PC-9 (cell line): ENCODE measurements around the gene RAB40C. TPM values are rescaled to one million over a fixed set of nuclear protein-coding genes. Genes with fewer than 3 reads are reported as not detected.

Experiments
- BruUV-seq: library from RNA; stranded (reverse); fragments of 400-500 nt; replicated peaks from 2 replicates; lab custom pipeline; 2021; lab: Mats Ljungman, UMichigan
- CTCF ChIA-PET: fragments of 300-600 bp; sonication (Branson Sonifier 250); formaldehyde crosslinking; loops from one replicate; lab custom pipeline; 2022; ENCODE audit warnings: antibody characterized with exemption; lab: Charles Lee
- POLR2A ChIA-PET: fragments of 300-600 bp; sonication (Branson Sonifier 250); formaldehyde crosslinking; loops from one replicate; lab custom pipeline; 2022; ENCODE audit warnings: antibody characterized with exemption; ENCODE audit not compliant: unreplicated experiment; lab: Charles Lee
- DNase-seq, 2 experiments: peaks; one replicate each; pipeline versions ENCODE4 v3.0.0 to v3.0.0-alpha.2; 2015 to 2022; ENCODE audit warnings: mixed read lengths in 1 of 2
- H2AFZ ChIP-seq: fragments of 200-600 bp; sonication (generic); 2 replicates; pipeline ENCODE4 v1.8.1; 2017; ENCODE audit warnings: antibody characterized with exemption
- H3F3A ChIP-seq: fragments of 200-600 bp; sonication (generic); 2 replicates; pipeline ENCODE4 v1.8.1; 2017; ENCODE audit warnings: antibody characterized with exemption, mild to moderate bottlenecking, low read depth; ENCODE audit not compliant: insufficient read depth
- H3K27ac ChIP-seq: fragments of 200-600 bp; sonication (generic); 2 replicates; pipeline ENCODE4 v1.6.1; 2016; ENCODE audit warnings: mixed run types
- H3K27me3 ChIP-seq: fragments of 200-600 bp; sonication (generic); 2 replicates; pipeline ENCODE4 v1.6.1; 2016; ENCODE audit warnings: low read depth, mixed run types; ENCODE audit not compliant: insufficient read depth
- H3K36me3 ChIP-seq: fragments of 200-600 bp; sonication (generic); 2 replicates; pipeline ENCODE4 v1.6.1; 2016; ENCODE audit warnings: low read depth, mixed run types
- H3K4me1 ChIP-seq: fragments of 200-600 bp; sonication (generic); replicated peaks from 2 replicates; pipeline ENCODE4 v1.6.1; 2016; ENCODE audit warnings: mixed run types; ENCODE audit not compliant: insufficient read depth
- H3K4me2 ChIP-seq: fragments of 200-600 bp; sonication (generic); 2 replicates; pipeline ENCODE4 v1.6.1; 2017; ENCODE audit warnings: mixed run types
- H3K4me3 ChIP-seq: fragments of 200-600 bp; sonication (generic); 2 replicates; pipeline ENCODE4 v1.6.1; 2016; ENCODE audit warnings: mixed run types
- H3K79me2 ChIP-seq: fragments of 200-600 bp; sonication (generic); 2 replicates; pipeline ENCODE4 v1.6.1; 2017; ENCODE audit warnings: low read depth, mixed run types
- H3K9me2 ChIP-seq: fragments of 200-600 bp; sonication (generic); 2 replicates; pipeline ENCODE4 v1.8.1; 2017; ENCODE audit warnings: mild to moderate bottlenecking; ENCODE audit not compliant: insufficient read depth
- H3K9me3 ChIP-seq: fragments of 200-600 bp; sonication (generic); 2 replicates; pipeline ENCODE4 v1.8.1; 2016; ENCODE audit warnings: low read depth; ENCODE audit not compliant: insufficient read depth
- H4K20me1 ChIP-seq: fragments of 200-600 bp; sonication (generic); 2 replicates; pipeline ENCODE4 v1.8.1; 2017; ENCODE audit not compliant: insufficient read depth
- EZH2 ChIP-seq: fragments of 200-600 bp; sonication (generic); IDR thresholded peaks from 2 replicates; pipeline ENCODE4 v1.8.0; 2017; ENCODE audit warnings: antibody characterized with exemption, low read depth
- intact Hi-C: fragments of 100-400 bp; cut with micrococcal nuclease; formaldehyde crosslinking; loops from one replicate; pipeline ENCODE4 v1.10.0; 2022; ENCODE audit not compliant: unreplicated experiment
- total RNA-seq: library from RNA; stranded (reverse); gene quantifications from 2 replicates; pipeline ENCODE4 v1.2.3, GENCODE V29; 2021
- TF ChIP-seq, protein P1 (sequence below): fragments of 200-600 bp; sonication (generic); conservative IDR thresholded peaks from 2 replicates; pipeline ENCODE4 v1.6.1; 2017; ENCODE audit warnings: mixed run types, antibody characterized with exemption, mild to moderate bottlenecking, moderate library complexity

RAB40C gene
- total RNA-seq, 1 experiment from 2014 or later = 47.1 TPM

DNA sequence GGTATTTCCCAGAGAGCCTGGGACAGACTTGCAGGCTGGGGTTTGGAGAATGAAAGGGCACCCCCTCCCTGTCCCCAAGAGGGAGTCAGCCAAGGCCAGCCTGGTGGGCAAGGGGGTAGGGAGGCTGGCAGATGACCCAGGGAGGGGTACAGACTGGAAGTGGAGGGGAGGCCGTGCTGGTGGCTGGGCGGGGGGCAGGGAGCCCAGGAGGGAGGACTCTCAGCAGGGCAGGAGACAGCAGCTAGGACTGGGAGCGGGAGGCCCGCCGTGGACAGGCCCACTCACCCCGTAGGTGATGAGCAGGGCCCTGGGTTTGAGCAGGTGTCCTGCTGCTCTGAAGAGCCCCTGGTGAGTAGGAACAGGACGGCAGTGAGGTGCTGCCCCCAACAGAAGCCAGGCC, 45.1 kb downstream of the RAB40C start:
- CTCF ChIA-PET = no interaction called here
- Histone ChIP-seq H3K4me1 (peaks cover 17% of the 10 kb centered on the region; the same call in 1 of the 2 replicates), H3K36me3 (no peaks in the 10 kb centered on the region), H3K27me3 (no peaks in the 10 kb centered on the region), H3K9me2 (no peaks in the 10 kb centered on the region), H3F3A (peaks cover 13% of the 10 kb centered on the region), H4K20me1 (0 out of 2 replicates have a peak, but pooled peaks cover 4% of the 10 kb centered on the region), H2AFZ (no peak overlapping the region), H3K4me2 (peak overlapping the region; percentile 90), H3K79me2 (peaks cover 19% of the 10 kb centered on the region), H3K27ac (no peak overlapping the region), H3K9me3 (no peaks in the 10 kb centered on the region), H3K4me3 (peak overlapping the region; percentile 80)
- no peak for DNase-seq
- POLR2A ChIA-PET = no interaction called here
- intact Hi-C loops = no loop called here
- BruUV-seq = no TSS peak
- TF ChIP-seq EZH2 = no peak
- TF ChIP-seq, protein P1, sequence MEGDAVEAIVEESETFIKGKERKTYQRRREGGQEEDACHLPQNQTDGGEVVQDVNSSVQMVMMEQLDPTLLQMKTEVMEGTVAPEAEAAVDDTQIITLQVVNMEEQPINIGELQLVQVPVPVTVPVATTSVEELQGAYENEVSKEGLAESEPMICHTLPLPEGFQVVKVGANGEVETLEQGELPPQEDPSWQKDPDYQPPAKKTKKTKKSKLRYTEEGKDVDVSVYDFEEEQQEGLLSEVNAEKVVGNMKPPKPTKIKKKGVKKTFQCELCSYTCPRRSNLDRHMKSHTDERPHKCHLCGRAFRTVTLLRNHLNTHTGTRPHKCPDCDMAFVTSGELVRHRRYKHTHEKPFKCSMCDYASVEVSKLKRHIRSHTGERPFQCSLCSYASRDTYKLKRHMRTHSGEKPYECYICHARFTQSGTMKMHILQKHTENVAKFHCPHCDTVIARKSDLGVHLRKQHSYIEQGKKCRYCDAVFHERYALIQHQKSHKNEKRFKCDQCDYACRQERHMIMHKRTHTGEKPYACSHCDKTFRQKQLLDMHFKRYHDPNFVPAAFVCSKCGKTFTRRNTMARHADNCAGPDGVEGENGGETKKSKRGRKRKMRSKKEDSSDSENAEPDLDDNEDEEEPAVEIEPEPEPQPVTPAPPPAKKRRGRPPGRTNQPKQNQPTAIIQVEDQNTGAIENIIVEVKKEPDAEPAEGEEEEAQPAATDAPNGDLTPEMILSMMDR = no peak

DNA sequence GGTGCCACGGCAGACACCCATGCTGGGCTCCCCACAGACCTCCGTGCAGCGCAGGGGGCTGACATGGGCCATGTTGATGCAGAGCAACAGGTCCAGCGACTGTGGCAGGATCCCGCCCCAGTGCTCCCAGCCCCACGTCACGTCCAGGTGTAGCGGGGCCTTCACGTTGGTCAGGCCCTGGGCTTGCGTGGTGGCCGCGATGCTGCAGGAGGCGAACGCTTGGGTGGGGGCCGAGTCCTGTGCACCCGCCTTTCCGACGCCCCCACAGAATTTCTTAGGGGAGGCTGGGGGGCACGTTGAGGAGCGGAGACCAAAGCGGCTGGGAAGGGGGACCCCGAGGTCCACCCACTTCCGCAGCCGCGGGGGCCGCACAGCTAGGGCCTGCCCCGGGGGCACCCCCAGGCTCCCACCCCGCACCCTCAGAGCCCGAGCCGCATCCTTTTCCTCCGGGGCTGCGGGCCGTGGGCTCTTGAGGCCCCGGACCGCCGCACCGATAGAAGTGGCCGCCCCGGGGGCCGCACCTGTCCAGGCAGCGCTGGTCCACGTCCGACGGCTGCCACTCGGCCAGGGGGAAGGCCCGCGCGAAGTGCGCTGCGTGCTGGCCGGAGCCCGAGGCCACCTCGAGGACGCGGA, 45.8 kb downstream of the RAB40C start:
- peak overlapping the region; percentile 90 for H2AFZ ChIP-seq
- peak overlapping the region; percentile 80 for H3K4me3 ChIP-seq
- TF ChIP-seq, protein P1 = no peak
- no peak for TF ChIP-seq EZH2
- CTCF ChIA-PET = no interaction called here
- BruUV-seq = no TSS peak
- H3K4me2 ChIP-seq = peak overlapping the region; percentile 90
- no peaks in the 10 kb centered on the region for H3K36me3 ChIP-seq
- no peaks in the 10 kb centered on the region for H3K9me2 ChIP-seq
- peaks cover 17% of the 10 kb centered on the region; the same call in 1 of the 2 replicates for H3K4me1 ChIP-seq
- POLR2A ChIA-PET = interaction anchor here (0.6 to 0.7 kb wide), 5 partner anchors 85 to 413 kb away, joined by 3 to 9 read pairs (median 4); no protein-coding TSS in a partner anchor
- peak overlapping the region; percentile 80; the same call in 1 of the 2 replicates for H3K27ac ChIP-seq
- intact Hi-C loops = loop anchor here (2.0 kb wide), 1 partner anchor 43 kb away; no protein-coding TSS in a partner anchor
- no peak for DNase-seq
- no peaks in the 10 kb centered on the region for H3K9me3 ChIP-seq
- no peaks in the 10 kb centered on the region for H4K20me1 ChIP-seq
- no peaks in the 10 kb centered on the region for H3K27me3 ChIP-seq
- H3K79me2 ChIP-seq = peaks cover 19% of the 10 kb centered on the region
- H3F3A ChIP-seq = peaks cover 16% of the 10 kb centered on the region

DNA sequence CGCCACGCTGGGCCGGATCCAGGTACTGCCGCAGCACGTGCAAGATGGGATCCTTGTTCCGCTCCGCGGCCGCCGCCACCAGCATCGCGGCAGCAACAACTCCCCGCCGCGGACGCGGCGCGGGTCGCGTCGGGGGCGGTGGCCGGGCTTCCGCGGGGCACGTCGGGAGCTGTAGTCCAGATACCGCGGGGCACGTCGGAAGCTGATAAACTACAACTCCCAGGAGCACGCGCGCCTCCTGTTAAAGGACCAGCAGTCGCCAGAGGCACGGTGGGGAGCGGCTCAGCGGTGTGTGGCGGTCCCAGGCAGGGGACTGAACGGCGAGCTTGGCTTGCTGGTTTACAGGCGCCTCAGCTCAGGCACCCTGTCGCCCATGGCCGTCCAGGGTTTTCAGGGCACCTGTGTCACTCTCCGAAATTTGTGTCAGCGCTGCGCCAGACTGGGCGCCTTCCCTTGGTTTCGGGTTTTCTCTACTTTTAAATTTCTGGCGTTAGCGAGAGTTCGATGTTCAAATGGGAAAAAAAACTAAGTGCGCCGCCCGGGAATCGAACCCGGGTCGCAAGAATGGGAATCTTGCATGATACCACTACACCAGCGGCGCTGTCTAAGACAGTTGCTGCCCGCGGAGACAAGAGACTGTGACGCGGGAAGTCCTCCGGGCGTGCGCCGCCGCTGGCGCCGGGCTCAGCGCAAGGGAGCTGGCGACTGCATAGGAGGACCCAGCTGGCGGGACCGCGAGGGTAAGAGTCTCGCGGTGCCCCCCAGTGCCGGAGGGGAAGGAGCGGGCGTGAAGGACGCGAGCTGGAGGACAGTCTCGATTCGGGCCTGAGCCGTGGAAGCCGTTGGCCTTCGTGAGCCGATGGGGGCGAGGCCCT, 46.6 kb downstream of the RAB40C start, which contains the start of gene METTL26:
TSS of gene METTL26 (minus strand) at position 100 of the 875 bp plus-strand sequence. CDS start at position 85, 15 bp downstream.
- DNase-seq = peak; percentile 85 to 94
- no peaks in the 10 kb centered on the region for H3K27me3 ChIP-seq
- H2AFZ ChIP-seq = peak within 1 kb of the TSS; percentile 91
- POLR2A ChIA-PET = interaction anchor here (0.6 to 0.7 kb wide), 9 partner anchors 84 to 1519 kb away, joined by 3 to 17 read pairs (median 6); partner anchors contain the start of gene TRAF7
- H4K20me1 ChIP-seq = no peaks in the 10 kb centered on the region
- no peaks in the 10 kb centered on the region for H3K36me3 ChIP-seq
- H3K4me1 ChIP-seq = peaks cover 11% of the 10 kb centered on the region; the same call in 1 of the 2 replicates
- no peaks in the 10 kb centered on the region for H3K9me3 ChIP-seq
- BruUV-seq = no TSS peak
- H3K9me2 ChIP-seq = no peaks in the 10 kb centered on the region
- peaks cover 19% of the 10 kb centered on the region for H3K79me2 ChIP-seq
- CTCF ChIA-PET = interaction anchor here (0.9 kb wide), 1 partner anchor 43 kb away, joined by 4 read pairs; no protein-coding TSS in a partner anchor
- peak within 1 kb of the TSS; percentile 80 for H3K4me3 ChIP-seq
- TF ChIP-seq EZH2 = no peak
- TF ChIP-seq, protein P1 = no peak
- peak within 1 kb of the TSS; percentile 90 for H3K4me2 ChIP-seq
- H3K27ac ChIP-seq = peak within 1 kb of the TSS; percentile 80
- intact Hi-C loops = loop anchor here (2.0 kb wide), 1 partner anchor 44 kb away; no protein-coding TSS in a partner anchor
- H3F3A ChIP-seq = peaks cover 16% of the 10 kb centered on the region
